HG02970 (cell line): ENCODE data around the gene SPRN.

ENCODE experiments used
- ATAC-seq: cut with Tn5 transposase; IDR thresholded peaks from one replicate; pipeline ENCODE4 v1.9.1; 2021; ENCODE audit warnings: mild to moderate bottlenecking, moderate library complexity, moderate number of reproducible peaks; ENCODE audit not compliant: unreplicated experiment, low FRiP score

The SPRN gene

GRCh38 chr10:133412381-133412711 is 12.1 kb downstream of the SPRN start:
- ATAC-seq, result no peak

GRCh38 chr10:133411523-133412380 is 12.7 kb downstream of the SPRN start:
- no peak for ATAC-seq

- ATAC-seq, result no peak
Measured at GRCh38 chr10:133405844-133406527, 18.4 kb downstream of the SPRN start.

GRCh38 chr10:133405272-133405671 is 19.2 kb downstream of the SPRN start:
- ATAC-seq, result no peak

- ATAC-seq, result no peak
Measured at GRCh38 chr10:133403784-133404183, 20.6 kb downstream of the SPRN start.

GRCh38 chr10:133403359-133403758 is 21.1 kb downstream of the SPRN start:
- ATAC-seq, result no peak

GRCh38 chr10:133401981-133402725 is 22.3 kb downstream of the SPRN start:
- ATAC-seq, result no peak

- no peak for ATAC-seq
Measured at GRCh38 chr10:133401500-133401899, 22.9 kb downstream of the SPRN start.

GRCh38 chr10:133400624-133401424 is 23.6 kb downstream of the SPRN start:
- no peak for ATAC-seq

GRCh38 chr10:133399123-133399601 is 25.3 kb downstream of the SPRN start:
- ATAC-seq, result no peak

GRCh38 chr10:133397938-133398337 is 26.5 kb downstream of the SPRN start:
- no peak for ATAC-seq

- no peak for ATAC-seq
Measured at GRCh38 chr10:133396035-133396624, 28.3 kb downstream of the SPRN start.

GRCh38 chr10:133394801-133395221 is 29.6 kb downstream of the SPRN start:
- no peak for ATAC-seq

- peak; percentile 78 for ATAC-seq
Measured at GRCh38 chr10:133394064-133394663, 30.3 kb downstream of the SPRN start, which contains the start of gene MTG1. Gene MTG1 (plus strand): TSS chr10:133394157. CDS start chr10:133394221, 64 bp downstream.

- ATAC-seq, result no peak
Measured at GRCh38 chr10:133393401-133394063, 30.9 kb downstream of the SPRN start.

- no peak for ATAC-seq
Measured at GRCh38 chr10:133391761-133392518, 32.5 kb downstream of the SPRN start.

- no peak for ATAC-seq
Measured at GRCh38 chr10:133391249-133391635, 33.2 kb downstream of the SPRN start.

- ATAC-seq, result no peak
Measured at GRCh38 chr10:133390597-133391248, 33.7 kb downstream of the SPRN start.
